NCI-H2029 (cell line): ENCODE measurements around the gene IFT27.

Experiments
- DNase-seq: peaks from one replicate; lab custom pipeline; 2025; lab: John Stamatoyannopoulos, UW

The IFT27 gene, protein sequence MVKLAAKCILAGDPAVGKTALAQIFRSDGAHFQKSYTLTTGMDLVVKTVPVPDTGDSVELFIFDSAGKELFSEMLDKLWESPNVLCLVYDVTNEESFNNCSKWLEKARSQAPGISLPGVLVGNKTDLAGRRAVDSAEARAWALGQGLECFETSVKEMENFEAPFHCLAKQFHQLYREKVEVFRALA

DNA sequence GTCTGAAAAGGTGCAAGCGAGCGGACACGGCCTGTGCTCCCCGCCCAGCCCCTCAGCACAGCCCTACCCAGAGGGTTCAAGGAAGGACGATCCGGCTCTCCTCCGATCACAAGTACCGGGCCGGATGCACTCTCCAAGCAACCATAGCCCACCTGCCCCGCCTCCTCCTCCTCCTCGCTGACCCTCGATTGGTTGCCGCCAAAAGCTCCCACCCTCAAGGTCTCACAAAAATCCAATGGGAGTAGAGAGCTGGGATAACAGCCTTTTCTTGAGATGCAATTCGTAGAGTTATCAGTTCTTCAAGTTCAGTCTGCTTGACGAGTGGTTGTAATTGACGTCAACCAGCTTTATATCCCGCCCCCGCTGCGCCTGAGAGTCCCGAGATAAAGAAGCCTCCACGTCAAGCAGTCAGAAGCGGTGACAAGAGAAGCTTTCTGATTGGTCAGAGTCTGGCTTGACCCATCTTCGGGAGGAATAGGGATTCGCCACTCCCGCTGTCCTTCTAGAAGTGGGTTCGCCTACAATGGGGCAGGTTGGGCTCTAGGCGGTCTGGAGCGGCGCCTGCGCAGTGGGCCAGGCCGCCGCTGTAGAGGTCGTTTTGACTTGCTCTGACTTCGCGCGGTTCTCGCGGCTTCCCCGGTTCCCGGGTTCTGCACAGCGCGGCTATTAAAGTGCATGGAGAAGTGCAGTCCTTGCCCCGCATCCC lies at the start of gene IFT27:
Gene IFT27, minus strand, starts transcription at position 156 of the 706 bp plus-strand sequence. CDS start 412 bp downstream, outside the sequence.
- DNase-seq, result peak; percentile 99

GRCh38 chr22:36824655-36825054 lies 48.7 kb upstream of the IFT27 start:
- no peak for DNase-seq

- DNase-seq, result no peak
Observed at GRCh38 chr22:36823186-36823839, 47.4 kb upstream of the IFT27 start.

GRCh38 chr22:36822581-36822980 lies 46.7 kb upstream of the IFT27 start:
- no peak for DNase-seq

DNA sequence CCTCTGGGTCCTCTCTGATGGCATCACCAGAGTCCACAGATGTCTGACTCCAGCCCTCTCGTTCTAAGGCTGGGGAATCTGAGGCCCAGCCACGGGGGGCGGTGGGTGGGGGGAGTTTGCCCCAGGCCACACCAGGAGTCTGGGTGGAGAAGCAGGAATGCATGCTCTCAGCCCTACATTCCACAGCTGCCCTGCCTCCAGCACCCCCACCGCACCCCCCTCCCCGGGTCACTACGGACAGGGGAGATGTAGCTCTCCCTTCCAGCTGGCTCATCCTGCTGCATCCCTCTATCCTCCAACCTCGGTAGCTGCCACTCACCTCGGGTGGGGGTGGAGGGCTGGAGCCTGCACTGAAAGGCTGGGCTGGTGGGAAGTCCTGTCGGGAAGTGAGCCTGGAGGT lies 43.2 kb upstream of the IFT27 start:
- no peak for DNase-seq

DNA sequence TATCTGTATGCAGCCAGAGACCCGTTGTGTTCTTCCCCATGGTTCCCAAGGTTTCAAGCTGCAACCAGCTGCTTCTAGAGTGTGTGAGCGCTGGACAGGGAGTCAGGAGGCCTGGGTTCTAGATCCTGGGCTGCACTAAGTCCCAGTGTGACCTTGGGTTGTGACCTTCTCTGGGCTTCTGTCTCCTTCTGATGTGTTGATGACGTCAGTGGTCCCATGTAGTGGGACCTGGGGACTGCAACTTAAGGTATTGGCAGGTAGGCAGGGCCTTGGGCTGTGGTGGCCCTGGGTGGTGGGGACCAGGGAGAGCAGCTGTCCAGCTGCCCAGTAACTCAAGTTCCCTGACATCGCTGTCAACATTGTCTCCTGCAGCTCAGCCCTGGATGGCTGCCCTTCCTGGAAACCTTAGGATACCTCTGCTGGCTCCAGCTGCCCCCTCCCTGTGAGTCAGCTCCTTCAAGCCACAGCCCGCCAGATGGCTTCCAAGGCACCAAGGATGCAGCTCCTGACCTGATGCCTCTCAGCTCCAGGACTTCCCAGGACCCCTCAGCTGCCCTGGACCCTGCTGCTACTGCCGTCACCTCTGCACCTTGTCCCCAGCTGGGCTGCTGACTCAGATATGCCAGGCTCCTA lies 42.2 kb upstream of the IFT27 start:
- DNase-seq, result no peak

- no peak for DNase-seq
Observed at GRCh38 chr22:36817525-36817848, 41.6 kb upstream of the IFT27 start.

DNA sequence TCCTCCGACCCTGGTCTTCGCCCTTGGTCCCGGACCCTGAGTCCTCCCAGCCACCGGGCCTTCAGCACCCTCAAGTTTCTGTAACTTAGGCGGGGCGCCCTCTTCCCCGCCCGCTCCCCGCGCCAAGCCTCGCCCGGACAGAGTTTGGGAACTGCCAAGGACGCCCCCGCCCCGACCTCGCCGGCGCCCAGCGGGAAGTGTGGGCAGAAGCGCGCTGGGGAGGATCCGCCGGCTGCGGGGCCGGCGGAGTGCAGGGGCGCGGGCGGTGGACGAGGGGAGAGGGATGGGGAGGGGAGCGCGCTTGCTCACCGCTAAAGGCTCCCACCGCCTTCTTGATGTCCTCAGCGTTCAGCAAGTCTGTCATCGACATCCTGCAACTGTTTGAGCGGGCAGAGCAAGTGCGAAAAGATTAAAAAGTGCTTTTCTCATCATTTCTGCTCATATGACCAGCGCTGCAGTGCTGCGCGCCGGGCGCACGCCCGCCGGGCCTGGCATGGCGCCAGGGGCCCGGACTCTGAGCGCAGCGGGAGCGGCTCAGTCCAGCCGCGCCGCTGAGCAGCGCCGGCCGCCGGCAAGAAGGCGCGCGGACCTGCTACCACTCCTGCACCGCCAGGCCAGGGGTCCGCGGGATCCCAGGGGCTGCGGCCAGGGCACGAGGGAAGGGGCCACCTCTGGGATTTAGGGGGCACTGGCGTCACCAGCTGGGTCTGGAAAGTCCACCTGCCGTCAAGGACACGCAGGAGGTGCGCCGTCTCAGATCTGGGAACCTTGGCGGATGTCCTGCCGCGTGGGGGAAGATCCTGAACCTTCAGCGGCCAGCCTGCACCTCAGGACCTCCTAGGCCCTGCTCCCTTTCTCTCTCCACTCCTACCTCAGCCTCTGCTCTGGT lies 41.0 kb upstream of the IFT27 start, which contains the start of gene PVALB:
Gene PVALB, minus strand, starts transcription at position 400 of the 889 bp plus-strand sequence. Its CDS starts 30 bp downstream, at position 370.
- DNase-seq, result peak; percentile 15

DNA sequence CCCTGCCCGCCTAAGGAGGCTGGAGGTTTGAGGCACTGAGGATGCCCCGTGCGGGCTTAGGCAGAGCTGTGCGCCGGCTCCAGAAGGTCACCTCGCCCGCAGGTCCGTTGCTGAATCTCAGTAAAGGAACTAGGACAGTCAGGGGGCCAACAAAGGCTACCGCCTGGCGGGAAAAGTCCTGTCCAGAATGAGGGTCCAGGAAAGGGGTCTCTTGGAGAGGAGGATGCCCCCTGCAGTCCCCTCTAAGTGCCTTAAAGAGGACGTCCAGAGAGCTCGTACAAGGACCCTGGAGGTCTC lies 40.4 kb upstream of the IFT27 start:
- no peak for DNase-seq

- no peak for DNase-seq
Observed at GRCh38 chr22:36815558-36816338, 39.8 kb upstream of the IFT27 start.

GRCh38 chr22:36814801-36815200 lies 38.9 kb upstream of the IFT27 start:
- DNase-seq, result no peak

DNA sequence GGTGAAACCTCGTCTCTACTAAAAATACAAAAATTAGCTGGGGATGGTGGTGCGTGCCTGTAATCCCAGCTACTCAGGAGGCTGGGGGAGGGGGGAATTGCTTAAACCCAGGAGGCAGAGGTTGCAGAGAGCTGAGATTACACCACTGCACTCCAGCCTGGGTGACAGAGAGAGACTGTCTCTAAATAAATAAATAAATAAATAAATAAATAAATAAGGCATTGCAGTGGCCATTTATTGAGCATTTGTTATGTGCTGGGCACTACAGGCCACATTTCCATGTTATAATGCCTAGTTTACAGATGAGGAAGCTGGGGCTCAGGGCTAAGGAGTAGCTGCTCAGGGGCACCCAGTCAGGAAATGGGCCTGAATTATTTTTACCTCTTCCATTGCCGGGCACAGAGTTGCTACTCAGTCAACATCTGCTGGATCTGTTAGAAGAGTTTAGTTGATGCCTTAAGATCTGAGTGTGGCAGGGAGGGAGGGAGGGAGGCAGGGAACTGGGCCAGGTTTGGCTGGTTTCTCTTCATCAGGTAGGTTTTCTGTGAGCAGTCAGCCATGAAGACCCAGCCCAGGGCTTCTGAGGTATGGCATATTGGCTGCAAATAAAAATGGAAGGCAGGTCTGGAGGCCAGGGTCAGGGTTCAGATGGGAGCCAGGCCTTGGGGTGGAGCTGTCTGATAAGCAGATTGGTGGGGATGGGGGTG lies 35.3 kb upstream of the IFT27 start:
- DNase-seq, result peak; percentile 6

DNA sequence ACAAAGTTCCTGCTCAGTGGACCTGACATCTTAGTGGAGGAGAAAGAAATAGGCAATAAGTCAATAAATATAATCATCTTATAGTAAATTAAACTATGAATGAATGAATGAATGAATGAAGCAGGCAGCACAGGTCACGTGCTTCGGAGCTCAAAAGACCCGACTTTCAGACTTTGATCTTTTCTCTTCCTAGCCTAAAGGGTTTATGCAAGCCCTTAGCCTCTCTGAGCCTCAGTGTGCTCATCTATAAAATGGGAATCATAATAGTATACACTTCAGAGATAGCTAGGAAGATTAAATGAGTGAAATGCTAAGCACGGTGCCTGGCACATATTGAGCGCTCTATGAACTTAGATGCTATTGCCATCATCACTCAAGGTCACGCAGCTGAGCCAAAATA lies 33.4 kb upstream of the IFT27 start:
- DNase-seq, result no peak

DNA sequence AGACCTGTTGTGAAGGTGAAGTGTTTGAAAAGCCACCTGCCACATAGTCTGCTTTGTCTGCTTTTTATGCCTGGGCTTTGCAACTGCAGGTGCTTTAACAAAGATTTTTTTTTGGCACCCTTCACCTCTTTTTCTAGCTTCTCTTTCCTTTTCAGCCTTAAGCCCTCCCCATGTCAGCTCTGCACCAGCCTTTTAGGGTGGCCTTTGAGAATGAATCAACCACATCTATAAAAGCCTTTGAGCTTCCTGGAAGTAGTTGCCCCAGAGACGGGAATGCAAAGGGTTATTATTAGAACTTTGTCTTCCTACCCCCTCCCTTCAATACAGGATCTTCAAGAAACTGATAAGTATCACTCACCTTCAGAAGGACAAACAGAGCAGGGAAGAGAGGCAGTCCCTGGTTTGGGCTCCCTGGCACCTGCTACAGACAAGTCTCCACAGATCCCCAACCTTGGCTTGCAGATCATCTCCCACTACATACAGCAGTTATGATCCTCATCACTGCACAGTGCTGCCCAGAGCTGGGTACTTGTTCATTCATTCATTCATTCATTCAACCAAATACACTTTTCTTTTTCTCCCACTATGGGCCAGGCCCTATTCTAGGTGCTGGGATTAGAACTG lies 32.9 kb upstream of the IFT27 start:
- DNase-seq, result peak; percentile 71

GRCh38 chr22:36807627-36808026 lies 31.7 kb upstream of the IFT27 start:
- DNase-seq, result no peak

GRCh38 chr22:36806835-36807234 lies 30.9 kb upstream of the IFT27 start:
- no peak for DNase-seq

GRCh38 chr22:36803358-36803757 lies 27.4 kb upstream of the IFT27 start:
- DNase-seq, result no peak

DNA sequence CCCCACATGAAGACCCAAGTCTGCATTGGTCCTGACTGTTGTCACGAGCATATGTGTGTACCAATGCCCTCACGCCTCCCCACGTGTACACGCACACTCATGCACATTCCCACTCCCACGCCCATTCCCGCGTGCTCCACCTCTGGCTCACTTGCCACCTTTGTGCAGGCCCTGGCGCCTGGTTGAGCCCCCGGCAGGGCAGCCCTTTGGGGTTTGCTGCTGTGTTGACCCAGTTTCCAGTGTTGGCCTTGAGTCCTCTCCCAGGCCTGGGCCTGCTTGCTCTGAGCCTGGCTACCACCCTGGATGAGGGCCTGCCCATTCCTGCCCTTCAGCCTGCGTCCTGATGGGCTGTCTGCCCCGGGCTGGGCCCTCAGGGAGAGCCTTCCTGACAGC lies 22.8 kb upstream of the IFT27 start:
- DNase-seq, result no peak

GRCh38 chr22:36797911-36798673 lies 22.2 kb upstream of the IFT27 start:
- DNase-seq, result no peak
